NB4 (cell line): ENCODE measurements around the gene ILF3.

Source experiments
- CTCF ChIP-seq: IDR thresholded peaks from one replicate; pipeline ENCODE4 v1.5.1; 2012; ENCODE audit warnings: low read depth, low read length
- MAX ChIP-seq: IDR thresholded peaks from 2 replicates; pipeline ENCODE4 v1.6.1; 2011; ENCODE audit warnings: low read depth, low read length
- MYC ChIP-seq: IDR thresholded peaks from 2 replicates; pipeline ENCODE4 v1.6.1; 2011; ENCODE audit warnings: low read depth, low read length
- POLR2A ChIP-seq: IDR thresholded peaks from 2 replicates; pipeline ENCODE4 v1.6.1; 2011; ENCODE audit warnings: mild to moderate bottlenecking; ENCODE audit not compliant: insufficient read length; ENCODE audit errors: extremely low read depth

- TF ChIP-seq CTCF (no peak), MYC (no peak), MAX (no peak), POLR2A (no peak)
These were observed 72.1 kb downstream of the ILF3 start for GRCh38 chr19:10726268-10726667.
